Muscle of leg (tissue), 9 donors: ENCODE measurements around the gene EME2. TPM values are rescaled to one million over a fixed set of nuclear protein-coding genes. Genes with fewer than 3 reads are reported as not detected.

Source experiments
- polyA plus RNA-seq, 8 donors: library from polyadenylated mRNA; unstranded; fragments of 120-200 nt; gene quantifications; one replicate each; pipeline versions ENCODE4 v1.2.1 to v1.2.3, GENCODE V29; 2013; ENCODE audit warnings: inconsistent platforms in 1 of 8, low replicate concordance in 1 of 8; ENCODE audit not compliant: insufficient read length in 8 of 8, insufficient read depth in 1 of 8
- total RNA-seq: library from RNA; stranded (reverse); fragments of 120-200 nt; gene quantifications from one replicate; pipeline ENCODE4 v1.2.4, GENCODE V29; 2013

The EME2 gene
- total and polyA plus RNA-seq, 9 donors: 4.0 to 9.7 (median 6.9) TPM

Other genes starting within 250 kb of the EME2 start
- gene TMEM204, start 239.1 kb upstream of the EME2 start, total RNA-seq: 19.4 TPM
- gene TMEM204, start 239.1 kb upstream of the EME2 start, polyA plus RNA-seq: 10 to 100 TPM; 14.6 to 22.2 (median 17.6) TPM
- 10.6 TPM for gene IFT140, start 160.7 kb upstream of the EME2 start, total RNA-seq
- gene IFT140, start 160.7 kb upstream of the EME2 start, polyA plus RNA-seq: 10 to 100 TPM in 6 of 8 donors, 1 to 10 TPM in 2; 8.7 to 14.5 (median 12.3) TPM
- 7.2 TPM for gene CRAMP1, start 160.4 kb upstream of the EME2 start, total RNA-seq
- gene CRAMP1, start 160.4 kb upstream of the EME2 start, polyA plus RNA-seq: 10 to 100 TPM; 12.3 to 19.1 (median 14.1) TPM
- 28.2 TPM for gene JPT2, start 94.5 kb upstream of the EME2 start, total RNA-seq
- gene JPT2, start 94.5 kb upstream of the EME2 start, polyA plus RNA-seq: 10 to 100 TPM; 33.5 to 52.6 (median 39.7) TPM
- gene MAPK8IP3, start 66.6 kb upstream of the EME2 start, total RNA-seq: 36.5 TPM
- gene MAPK8IP3, start 66.6 kb upstream of the EME2 start, polyA plus RNA-seq: 10 to 100 TPM; 35.6 to 64.3 (median 50.7) TPM
- 35.2 TPM for gene NME3, start 1.3 kb upstream of the EME2 start, total RNA-seq
- gene NME3, start 1.3 kb upstream of the EME2 start, polyA plus RNA-seq: 10 to 100 TPM; 22.2 to 31.9 (median 26.9) TPM
- 45.7 TPM for gene MRPS34, start 324 bp downstream of the EME2 start, total RNA-seq
- 10 to 100 TPM; 44.7 to 57.8 (median 52.2) TPM for gene MRPS34, start 324 bp downstream of the EME2 start, polyA plus RNA-seq
- 34.2 TPM for gene SPSB3, start 9.8 kb downstream of the EME2 start, total RNA-seq
- 10 to 100 TPM; 21.0 to 35.1 (median 24.5) TPM for gene SPSB3, start 9.8 kb downstream of the EME2 start, polyA plus RNA-seq
- gene NUBP2, start 10.2 kb downstream of the EME2 start, total RNA-seq: 58.0 TPM
- 10 to 100 TPM; 40.6 to 59.7 (median 47.7) TPM for gene NUBP2, start 10.2 kb downstream of the EME2 start, polyA plus RNA-seq
- 0.22 TPM for gene IGFALS, start 20.9 kb downstream of the EME2 start, total RNA-seq
- 1 to 10 TPM in 1 of 8 donors, under 1 TPM in 7; 0.11 to 1.1 (median 0.28) TPM for gene IGFALS, start 20.9 kb downstream of the EME2 start, polyA plus RNA-seq
- gene HAGH, start 54.0 kb downstream of the EME2 start, total RNA-seq: 36.1 TPM
- gene HAGH, start 54.0 kb downstream of the EME2 start, polyA plus RNA-seq: 10 to 100 TPM; 34.6 to 48.6 (median 39.5) TPM
- gene FAHD1, start 54.4 kb downstream of the EME2 start, total RNA-seq: 27.7 TPM
- gene FAHD1, start 54.4 kb downstream of the EME2 start, polyA plus RNA-seq: 10 to 100 TPM; 19.7 to 25.6 (median 21.9) TPM
- gene MEIOB, start 99.4 kb downstream of the EME2 start, total RNA-seq: not detected
- under 1 TPM in 7 of 8 donors, not detected in 1; 0.22 to 0.87 (median 0.55) TPM for gene MEIOB, start 99.4 kb downstream of the EME2 start, polyA plus RNA-seq
- gene HS3ST6, start 145.6 kb downstream of the EME2 start, total RNA-seq: not detected
- 1 to 10 TPM in 1 of 8 donors, not detected in 7; 1.7 TPM for gene HS3ST6, start 145.6 kb downstream of the EME2 start, polyA plus RNA-seq
- 16.3 TPM for gene MSRB1, start 170.4 kb downstream of the EME2 start, total RNA-seq
- 10 to 100 TPM; 24.2 to 40.7 (median 29.1) TPM for gene MSRB1, start 170.4 kb downstream of the EME2 start, polyA plus RNA-seq
- 43.0 TPM for gene RPL3L, start 181.9 kb downstream of the EME2 start, total RNA-seq
- gene RPL3L, start 181.9 kb downstream of the EME2 start, polyA plus RNA-seq: 10 to 100 TPM; 11.9 to 63.0 (median 33.4) TPM
- 142 TPM for gene NDUFB10, start 186.7 kb downstream of the EME2 start, total RNA-seq
- gene NDUFB10, start 186.7 kb downstream of the EME2 start, polyA plus RNA-seq: 100 to 1,000 TPM in 7 of 8 donors, 10 to 100 TPM in 1; 95.4 to 162 (median 128) TPM
- gene RPS2, start 192.0 kb downstream of the EME2 start, total RNA-seq: 2,334 TPM
- gene RPS2, start 192.0 kb downstream of the EME2 start, polyA plus RNA-seq: 1,000 to 10,000 TPM; 3,011 to 3,712 (median 3,485) TPM
- not detected for gene RNF151, start 194.0 kb downstream of the EME2 start, total RNA-seq
- gene RNF151, start 194.0 kb downstream of the EME2 start, polyA plus RNA-seq: not detected
- 23.9 TPM for gene TBL3, start 199.2 kb downstream of the EME2 start, total RNA-seq
- gene TBL3, start 199.2 kb downstream of the EME2 start, polyA plus RNA-seq: 10 to 100 TPM; 27.9 to 32.9 (median 30.6) TPM
- gene NOXO1, start 208.7 kb downstream of the EME2 start, total RNA-seq: 0.89 TPM
- gene NOXO1, start 208.7 kb downstream of the EME2 start, polyA plus RNA-seq: 1 to 10 TPM in 4 of 8 donors, under 1 TPM in 4; 0.29 to 1.7 (median 0.98) TPM
- gene GFER, start 211.4 kb downstream of the EME2 start, total RNA-seq: 18.3 TPM
- 10 to 100 TPM; 14.7 to 23.8 (median 17.8) TPM for gene GFER, start 211.4 kb downstream of the EME2 start, polyA plus RNA-seq
- 0.93 TPM for gene SYNGR3, start 217.2 kb downstream of the EME2 start, total RNA-seq
- gene SYNGR3, start 217.2 kb downstream of the EME2 start, polyA plus RNA-seq: 1 to 10 TPM in 6 of 8 donors, under 1 TPM in 2; 0.70 to 1.5 (median 1.2) TPM
- 6.6 TPM for gene ZNF598, start 237.0 kb downstream of the EME2 start, total RNA-seq
- 10 to 100 TPM; 21.2 to 28.6 (median 23.6) TPM for gene ZNF598, start 237.0 kb downstream of the EME2 start, polyA plus RNA-seq
- 0.80 TPM for gene NPW, start 247.0 kb downstream of the EME2 start, total RNA-seq
- gene NPW, start 247.0 kb downstream of the EME2 start, polyA plus RNA-seq: 1 to 10 TPM in 7 of 8 donors, under 1 TPM in 1; 0.57 to 5.4 (median 2.6) TPM